Glutamatergic neuron (in vitro differentiated cells): ENCODE measurements around the gene DCANP1. TPM values are rescaled to one million over a fixed set of nuclear protein-coding genes. Genes with fewer than 3 reads are reported as not detected.

Source experiments
- DNase-seq: peaks from one replicate; pipeline ENCODE4 v3.0.0; 2022
- H3K27ac Mint-ChIP-seq: one replicate; pipeline ENCODE4 v1.8.0; 2020; ENCODE audit warnings: mild to moderate bottlenecking, mixed read lengths, inconsistent platforms; ENCODE audit not compliant: unreplicated experiment
- H3K27me3 Mint-ChIP-seq: one replicate; pipeline ENCODE4 v1.8.0; 2020; ENCODE audit warnings: mild to moderate bottlenecking, moderate library complexity, mixed read lengths, inconsistent platforms; ENCODE audit not compliant: unreplicated experiment
- H3K36me3 Mint-ChIP-seq: one replicate; pipeline ENCODE4 v1.8.0; 2020; ENCODE audit warnings: mild to moderate bottlenecking, mixed read lengths, inconsistent platforms; ENCODE audit not compliant: unreplicated experiment
- H3K4me1 Mint-ChIP-seq: one replicate; pipeline ENCODE4 v1.8.0; 2020; ENCODE audit warnings: mild to moderate bottlenecking, low read depth, mixed read lengths, inconsistent platforms; ENCODE audit not compliant: unreplicated experiment
- H3K4me3 Mint-ChIP-seq: one replicate; pipeline ENCODE4 v1.8.0; 2020; ENCODE audit warnings: mild to moderate bottlenecking, mixed read lengths, inconsistent platforms; ENCODE audit not compliant: unreplicated experiment
- H3K9me3 Mint-ChIP-seq: one replicate; pipeline ENCODE4 v1.8.0; 2020; ENCODE audit warnings: mild to moderate bottlenecking, moderate library complexity, mixed read lengths, inconsistent platforms; ENCODE audit not compliant: unreplicated experiment
- total RNA-seq: library from RNA; stranded (reverse); fragmentation: NEBNext Ultra II Directional; extraction: Animal tissue kit (Norgen Biotek cat#: 25700); gene quantifications from one replicate; pipeline ENCODE4 v1.2.1, GENCODE V29; 2021; ENCODE audit not compliant: unreplicated experiment
- TF ChIP-seq, protein P1 (sequence below): fragments of 200-600 bp; sonication (generic); IDR thresholded peaks from one replicate; pipeline ENCODE4 v1.5.0; 2021; ENCODE audit not compliant: partially characterized antibody, unreplicated experiment

DCANP1 gene
- total RNA-seq, 1 donor from 2014 or later, result not detected

DNA sequence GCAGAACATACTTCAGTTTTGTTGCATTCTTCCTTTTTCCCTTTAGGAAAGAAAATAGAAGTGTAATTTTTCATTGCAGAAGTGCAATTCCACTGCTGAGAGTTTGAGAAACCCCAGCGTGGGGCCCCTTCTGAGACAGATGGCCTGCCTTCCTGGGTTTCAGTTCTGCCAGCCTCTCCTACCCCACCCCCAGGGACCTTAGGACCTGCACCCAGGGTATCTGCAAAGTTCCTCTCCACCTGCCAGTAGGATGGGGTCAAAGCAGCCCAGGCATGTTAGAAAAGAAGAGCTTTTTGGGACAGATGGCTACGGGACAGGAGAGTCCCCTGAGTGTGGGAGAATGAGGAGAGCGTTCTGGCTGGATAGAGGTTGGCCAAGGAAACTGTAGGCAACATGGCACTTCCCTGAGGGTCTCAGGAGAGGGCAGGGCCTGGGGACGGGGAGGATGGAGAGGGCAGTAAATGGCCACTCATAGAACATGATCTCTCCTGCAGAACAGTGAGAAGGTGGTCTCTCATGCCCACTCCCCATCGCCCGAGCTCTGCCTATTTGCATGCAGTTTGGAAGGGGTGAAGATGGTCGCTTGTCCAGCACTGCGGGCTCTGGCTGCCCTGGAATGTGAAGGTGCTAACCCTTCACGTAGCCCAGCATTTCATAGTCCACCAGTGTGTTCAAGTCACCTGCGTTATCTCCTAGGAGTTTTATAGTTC is 5.3 kb upstream of the DCANP1 start, which contains the start of gene TIFAB:
TIFAB (minus strand) TSS at position 31 of the 710 bp plus-strand sequence. CDS start 2,412 bp downstream, outside the sequence.
- Mint-ChIP-seq H3K36me3 (peaks cover 4% of the 10 kb centered on the region), H3K27me3 (peaks cover 5% of the 10 kb centered on the region), H3K27ac (no peak within 1 kb of the TSS), H3K4me3 (no peak within 1 kb of the TSS), H3K9me3 (peaks cover 7% of the 10 kb centered on the region), H3K4me1 (peaks cover 9% of the 10 kb centered on the region)
- DNase-seq, result no peak
- TF ChIP-seq, protein P1, sequence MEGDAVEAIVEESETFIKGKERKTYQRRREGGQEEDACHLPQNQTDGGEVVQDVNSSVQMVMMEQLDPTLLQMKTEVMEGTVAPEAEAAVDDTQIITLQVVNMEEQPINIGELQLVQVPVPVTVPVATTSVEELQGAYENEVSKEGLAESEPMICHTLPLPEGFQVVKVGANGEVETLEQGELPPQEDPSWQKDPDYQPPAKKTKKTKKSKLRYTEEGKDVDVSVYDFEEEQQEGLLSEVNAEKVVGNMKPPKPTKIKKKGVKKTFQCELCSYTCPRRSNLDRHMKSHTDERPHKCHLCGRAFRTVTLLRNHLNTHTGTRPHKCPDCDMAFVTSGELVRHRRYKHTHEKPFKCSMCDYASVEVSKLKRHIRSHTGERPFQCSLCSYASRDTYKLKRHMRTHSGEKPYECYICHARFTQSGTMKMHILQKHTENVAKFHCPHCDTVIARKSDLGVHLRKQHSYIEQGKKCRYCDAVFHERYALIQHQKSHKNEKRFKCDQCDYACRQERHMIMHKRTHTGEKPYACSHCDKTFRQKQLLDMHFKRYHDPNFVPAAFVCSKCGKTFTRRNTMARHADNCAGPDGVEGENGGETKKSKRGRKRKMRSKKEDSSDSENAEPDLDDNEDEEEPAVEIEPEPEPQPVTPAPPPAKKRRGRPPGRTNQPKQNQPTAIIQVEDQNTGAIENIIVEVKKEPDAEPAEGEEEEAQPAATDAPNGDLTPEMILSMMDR, result no peak

DNA sequence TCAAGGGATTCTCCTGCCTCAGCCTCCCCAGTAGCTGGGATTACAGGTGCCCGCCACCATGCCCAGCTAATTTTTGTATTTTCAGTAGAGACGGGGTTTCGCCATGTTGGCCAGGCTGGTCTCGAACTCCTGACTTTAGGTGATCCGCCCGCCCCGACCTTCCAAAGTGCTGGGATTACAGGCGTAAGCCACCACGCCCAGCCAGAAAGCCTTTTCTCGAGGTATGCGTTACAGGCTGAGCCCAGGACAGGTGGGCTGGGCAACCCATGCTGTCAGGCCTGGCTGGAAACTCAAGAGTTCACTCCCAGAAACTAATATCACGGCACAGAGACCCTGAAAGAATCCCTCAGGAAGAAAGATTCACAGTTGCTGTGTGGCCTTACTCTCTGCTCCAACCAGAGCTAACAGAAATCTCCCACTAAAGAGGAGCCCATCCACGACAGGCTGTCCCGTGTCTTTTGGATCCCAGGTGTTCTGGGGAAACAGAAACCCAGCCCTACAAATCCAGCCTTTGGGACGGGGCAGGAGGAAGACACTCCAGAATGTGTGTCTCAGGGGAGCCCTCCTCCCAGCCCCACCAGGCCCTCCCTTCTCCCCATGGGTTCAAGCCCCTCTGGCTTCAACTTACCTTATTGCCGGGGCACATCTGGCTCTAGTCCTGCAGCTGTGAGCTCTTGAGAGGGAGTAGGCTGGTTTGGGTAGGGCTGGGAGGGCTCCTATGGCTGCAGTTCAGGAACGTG is 4.6 kb upstream of the DCANP1 start:
- Mint-ChIP-seq H3K27ac (no peak overlapping the region), H3K36me3 (peaks cover 4% of the 10 kb centered on the region), H3K9me3 (peaks cover 7% of the 10 kb centered on the region), H3K4me3 (no peak overlapping the region), H3K4me1 (peaks cover 9% of the 10 kb centered on the region), H3K27me3 (peaks cover 5% of the 10 kb centered on the region)
- TF ChIP-seq, protein P1, result no peak
- no peak for DNase-seq

DNA sequence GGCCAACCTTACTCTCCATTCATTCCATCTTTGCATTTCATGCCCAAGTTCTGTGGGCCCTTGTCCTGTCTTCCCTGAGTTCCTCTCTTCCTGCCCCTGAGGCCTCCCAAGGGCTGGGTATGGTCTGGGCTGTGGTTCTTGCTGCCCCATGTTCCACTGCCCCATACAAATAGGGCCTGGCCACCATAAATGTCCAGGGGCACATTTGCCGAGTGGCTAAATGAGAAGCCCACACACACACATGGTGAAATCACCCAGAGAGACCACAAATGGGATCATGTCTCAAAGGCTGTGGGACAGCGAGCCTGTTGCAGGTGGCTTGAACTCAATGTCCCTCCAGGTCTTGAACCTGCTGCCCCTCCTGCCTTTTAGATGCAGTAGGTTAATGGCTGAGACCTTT is 3.8 kb upstream of the DCANP1 start:
- H3K9me3 Mint-ChIP-seq, result peaks cover 5% of the 10 kb centered on the region
- DNase-seq, result no peak
- peaks cover 4% of the 10 kb centered on the region for H3K36me3 Mint-ChIP-seq
- H3K4me3 Mint-ChIP-seq, result no peak overlapping the region
- H3K4me1 Mint-ChIP-seq, result peaks cover 8% of the 10 kb centered on the region
- H3K27me3 Mint-ChIP-seq, result peaks cover 5% of the 10 kb centered on the region
- TF ChIP-seq, protein P1, result no peak
- no peak overlapping the region for H3K27ac Mint-ChIP-seq

DNA sequence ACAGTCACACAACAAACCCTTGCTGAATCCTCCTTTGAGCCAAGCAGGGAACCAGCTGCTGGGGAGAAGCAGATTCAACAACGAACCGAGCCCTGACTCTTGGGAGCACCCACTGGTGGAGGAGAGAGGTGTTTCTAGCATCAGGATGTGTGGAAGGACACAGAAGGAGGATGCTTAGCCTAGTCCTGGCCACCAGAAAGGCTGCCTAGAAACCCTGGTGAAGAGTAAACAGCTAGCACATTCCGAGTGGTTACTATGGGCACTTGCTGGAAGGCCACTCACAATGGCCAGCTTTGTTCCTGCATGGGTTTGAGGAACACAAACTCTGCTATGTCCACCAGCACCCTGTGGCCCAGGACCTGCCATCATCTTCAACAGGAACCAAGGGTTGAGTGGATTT is 3.2 kb upstream of the DCANP1 start:
- peaks cover 5% of the 10 kb centered on the region for H3K27me3 Mint-ChIP-seq
- TF ChIP-seq, protein P1, result no peak
- no peak overlapping the region for H3K4me3 Mint-ChIP-seq
- DNase-seq, result no peak
- H3K27ac Mint-ChIP-seq, result no peak overlapping the region
- peaks cover 5% of the 10 kb centered on the region for H3K9me3 Mint-ChIP-seq
- H3K4me1 Mint-ChIP-seq, result peaks cover 13% of the 10 kb centered on the region
- peaks cover 4% of the 10 kb centered on the region for H3K36me3 Mint-ChIP-seq

DNA sequence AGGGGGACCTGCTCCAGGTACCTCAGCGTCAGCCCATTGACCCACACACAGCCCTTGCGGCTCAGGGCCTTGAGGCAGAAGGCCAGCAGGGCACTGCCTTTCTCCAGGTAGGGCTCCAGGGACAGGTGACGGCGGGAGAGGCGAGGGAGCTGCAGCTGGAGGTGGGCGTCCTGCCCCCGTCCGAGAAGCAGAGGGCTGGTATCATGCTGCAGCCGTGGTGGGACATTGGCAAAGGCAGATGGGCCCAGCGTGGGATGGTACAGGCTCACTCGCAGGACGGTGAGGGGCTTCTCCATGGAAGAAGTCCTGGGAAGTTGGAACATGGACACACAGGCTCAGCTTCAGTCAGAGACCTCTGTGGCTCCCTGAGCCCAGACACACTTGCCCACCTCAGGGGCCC is 2.5 kb upstream of the DCANP1 start:
- H3K9me3 Mint-ChIP-seq, result peaks cover 4% of the 10 kb centered on the region
- H3K27ac Mint-ChIP-seq, result no peak overlapping the region
- peaks cover 2% of the 10 kb centered on the region for H3K36me3 Mint-ChIP-seq

More for the DNA sequence above, 2.5 kb upstream of the DCANP1 start:
- TF ChIP-seq, protein P1, result no peak
- Mint-ChIP-seq H3K27me3 (peaks cover 3% of the 10 kb centered on the region), H3K4me3 (no peak overlapping the region), H3K4me1 (peaks cover 13% of the 10 kb centered on the region)
- no peak for DNase-seq
